ENCODE data around the gene TRAF3.

DNA sequence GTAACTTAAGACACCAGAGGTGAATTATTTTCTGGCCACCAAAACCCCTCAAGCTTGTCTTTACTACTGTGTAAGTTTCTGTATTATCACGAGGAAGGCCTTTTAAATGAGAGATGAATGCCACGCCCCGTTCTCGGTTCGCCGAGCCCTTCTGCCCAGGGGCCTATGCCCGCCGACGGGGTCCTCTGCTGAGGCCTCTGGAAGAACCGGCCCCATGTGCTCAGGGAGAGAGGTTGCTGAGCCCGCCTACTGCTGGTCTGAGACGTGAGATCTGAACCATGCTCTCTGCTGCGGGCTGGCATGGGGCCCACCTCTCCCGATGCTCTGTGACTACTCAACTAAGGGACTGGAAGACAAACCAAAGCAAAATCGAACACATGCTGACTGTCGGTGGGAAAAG lies 166.2 kb downstream of the TRAF3 start:
- TF ChIP-seq, protein P1, sequence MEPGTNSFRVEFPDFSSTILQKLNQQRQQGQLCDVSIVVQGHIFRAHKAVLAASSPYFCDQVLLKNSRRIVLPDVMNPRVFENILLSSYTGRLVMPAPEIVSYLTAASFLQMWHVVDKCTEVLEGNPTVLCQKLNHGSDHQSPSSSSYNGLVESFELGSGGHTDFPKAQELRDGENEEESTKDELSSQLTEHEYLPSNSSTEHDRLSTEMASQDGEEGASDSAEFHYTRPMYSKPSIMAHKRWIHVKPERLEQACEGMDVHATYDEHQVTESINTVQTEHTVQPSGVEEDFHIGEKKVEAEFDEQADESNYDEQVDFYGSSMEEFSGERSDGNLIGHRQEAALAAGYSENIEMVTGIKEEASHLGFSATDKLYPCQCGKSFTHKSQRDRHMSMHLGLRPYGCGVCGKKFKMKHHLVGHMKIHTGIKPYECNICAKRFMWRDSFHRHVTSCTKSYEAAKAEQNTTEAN (CRISPR knock-in tag; IDR thresholded peaks at IDR 0.05), result no peak
- TF ChIP-seq, protein P2, sequence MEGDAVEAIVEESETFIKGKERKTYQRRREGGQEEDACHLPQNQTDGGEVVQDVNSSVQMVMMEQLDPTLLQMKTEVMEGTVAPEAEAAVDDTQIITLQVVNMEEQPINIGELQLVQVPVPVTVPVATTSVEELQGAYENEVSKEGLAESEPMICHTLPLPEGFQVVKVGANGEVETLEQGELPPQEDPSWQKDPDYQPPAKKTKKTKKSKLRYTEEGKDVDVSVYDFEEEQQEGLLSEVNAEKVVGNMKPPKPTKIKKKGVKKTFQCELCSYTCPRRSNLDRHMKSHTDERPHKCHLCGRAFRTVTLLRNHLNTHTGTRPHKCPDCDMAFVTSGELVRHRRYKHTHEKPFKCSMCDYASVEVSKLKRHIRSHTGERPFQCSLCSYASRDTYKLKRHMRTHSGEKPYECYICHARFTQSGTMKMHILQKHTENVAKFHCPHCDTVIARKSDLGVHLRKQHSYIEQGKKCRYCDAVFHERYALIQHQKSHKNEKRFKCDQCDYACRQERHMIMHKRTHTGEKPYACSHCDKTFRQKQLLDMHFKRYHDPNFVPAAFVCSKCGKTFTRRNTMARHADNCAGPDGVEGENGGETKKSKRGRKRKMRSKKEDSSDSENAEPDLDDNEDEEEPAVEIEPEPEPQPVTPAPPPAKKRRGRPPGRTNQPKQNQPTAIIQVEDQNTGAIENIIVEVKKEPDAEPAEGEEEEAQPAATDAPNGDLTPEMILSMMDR (IDR thresholded peaks at IDR 0.05), result no peak
- TF ChIP-seq NR1H2 (CRISPR knock-in tag; IDR thresholded peaks at IDR 0.05) (no peak), RELA (CRISPR knock-in tag; IDR thresholded peaks at IDR 0.05; ENCODE audit: borderline replicate concordance) (no peak)
- TF ChIP-seq, protein P3, sequence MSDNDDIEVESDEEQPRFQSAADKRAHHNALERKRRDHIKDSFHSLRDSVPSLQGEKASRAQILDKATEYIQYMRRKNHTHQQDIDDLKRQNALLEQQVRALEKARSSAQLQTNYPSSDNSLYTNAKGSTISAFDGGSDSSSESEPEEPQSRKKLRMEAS (CRISPR knock-in tag; IDR thresholded peaks at IDR 0.05), result no peak

Data from WTC11 (cell line).